Measurements from ENCODE around the gene SESN1.
"Not testable (repeated sequence)": the region's sequence is repeated elsewhere in the genome, so short reads cannot be mapped to it uniquely, and the experiment has no call there.

SESN1 gene

GRCh38 chr6:108993876-108994275 lies 100.8 kb downstream of the SESN1 start:
- no peak for FAIRE-seq

GRCh38 chr6:108989700-108990099 lies 104.9 kb downstream of the SESN1 start:
- FAIRE-seq: no peak

GRCh38 chr6:108988765-108989164 lies 105.9 kb downstream of the SESN1 start:
- FAIRE-seq: no peak

GRCh38 chr6:108988296-108988695 lies 106.3 kb downstream of the SESN1 start:
- no peak for FAIRE-seq

- FAIRE-seq: no peak
Observed at GRCh38 chr6:108987156-108987555, 107.5 kb downstream of the SESN1 start.

GRCh38 chr6:108985301-108985700 lies 109.3 kb downstream of the SESN1 start:
- FAIRE-seq: peak; percentile 3

GRCh38 chr6:108983151-108983550 lies 111.5 kb downstream of the SESN1 start:
- FAIRE-seq: no peak

- FAIRE-seq: no peak
Observed at GRCh38 chr6:108982154-108983113, 112.2 kb downstream of the SESN1 start.

- FAIRE-seq: not testable (repeated sequence)
Observed at GRCh38 chr6:108978638-108979037, 116.0 kb downstream of the SESN1 start.

- FAIRE-seq: no peak
Observed at GRCh38 chr6:108974201-108974600, 120.4 kb downstream of the SESN1 start.

GRCh38 chr6:108969776-108970175 lies 124.9 kb downstream of the SESN1 start:
- no peak for FAIRE-seq

- no peak for FAIRE-seq
Observed at GRCh38 chr6:108968325-108969316, 126.0 kb downstream of the SESN1 start.

- no peak for FAIRE-seq
Observed at GRCh38 chr6:108966855-108967755, 127.5 kb downstream of the SESN1 start.

GRCh38 chr6:108966251-108966650 lies 128.4 kb downstream of the SESN1 start:
- FAIRE-seq: no peak

- FAIRE-seq: no peak
Observed at GRCh38 chr6:108961985-108962384, 132.7 kb downstream of the SESN1 start.

GRCh38 chr6:108961077-108961476 lies 133.6 kb downstream of the SESN1 start:
- no peak for FAIRE-seq

- FAIRE-seq: no peak
Observed at GRCh38 chr6:108960601-108961000, 134.0 kb downstream of the SESN1 start.

GRCh38 chr6:108959972-108960582 lies 134.6 kb downstream of the SESN1 start:
- FAIRE-seq: no peak

- no peak for FAIRE-seq
Observed at GRCh38 chr6:108958900-108959770, 135.5 kb downstream of the SESN1 start.

GRCh38 chr6:108957221-108957620 lies 137.4 kb downstream of the SESN1 start:
- FAIRE-seq: no peak

Data from A204.1 (cell line).